HG03108 (cell line): ENCODE measurements around the gene NEFH.
"Not testable (repeated sequence)": the region's sequence is repeated elsewhere in the genome, so short reads cannot be mapped to it uniquely, and the experiment has no call there.

Experiments used
- ATAC-seq: cut with Tn5 transposase; IDR thresholded peaks from one replicate; pipeline ENCODE4 v1.9.1; 2021; ENCODE audit warnings: moderate library complexity; ENCODE audit not compliant: unreplicated experiment

Gene NEFH

GRCh38 chr22:29489127-29489780 lies 9.2 kb downstream of the NEFH start:
- ATAC-seq = not testable (repeated sequence)

DNA sequence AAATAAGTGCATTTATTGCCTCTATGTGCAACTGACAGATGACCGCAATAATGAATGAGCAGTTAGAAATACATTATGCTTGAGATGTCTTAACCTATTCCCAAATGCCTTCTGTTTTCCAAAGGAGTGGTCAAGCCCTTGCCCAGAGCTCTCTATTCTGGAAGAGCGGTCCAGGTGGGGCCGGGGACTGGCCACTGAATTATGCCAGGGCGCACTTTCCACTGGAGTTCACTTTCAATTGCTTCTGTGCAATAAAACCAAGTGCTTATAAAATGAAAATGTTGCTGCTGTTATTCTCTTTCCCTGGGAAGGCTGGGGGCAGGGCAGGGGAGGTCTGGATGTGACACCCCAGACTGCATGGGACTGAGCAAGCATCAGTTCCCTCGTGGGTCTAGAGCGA lies 11.0 kb downstream of the NEFH start:
- ATAC-seq = no peak

GRCh38 chr22:29493636-29494035 lies 13.6 kb downstream of the NEFH start:
- ATAC-seq = no peak

GRCh38 chr22:29499852-29500251 lies 19.8 kb downstream of the NEFH start:
- no peak for ATAC-seq

DNA sequence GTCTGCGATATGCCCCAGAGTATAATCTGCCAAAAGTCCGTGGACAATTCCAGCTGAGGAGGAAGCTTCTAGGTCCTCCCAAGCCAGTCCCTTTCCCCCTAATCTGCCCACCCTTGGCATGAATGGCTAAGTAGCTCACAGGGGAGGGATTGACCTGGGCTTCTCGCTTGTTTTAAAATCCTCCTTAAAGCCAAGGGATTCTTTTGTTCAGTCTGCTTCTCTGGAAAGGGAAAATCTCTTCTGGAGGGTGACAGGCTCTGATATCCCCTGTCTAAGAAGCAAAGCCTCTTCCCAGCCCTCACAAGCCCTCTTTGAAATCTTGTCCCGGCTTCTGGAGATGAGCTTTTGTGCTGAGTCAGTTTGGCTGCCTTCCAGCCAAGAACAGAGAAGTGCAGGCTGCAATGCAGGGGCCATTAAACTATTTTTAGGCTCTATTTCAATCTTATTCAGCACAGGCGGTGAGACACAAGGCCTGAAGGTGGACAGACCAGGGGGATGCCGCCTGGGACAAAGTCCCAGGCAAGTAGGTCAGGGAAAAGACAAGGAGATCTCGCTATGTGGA lies 23.9 kb downstream of the NEFH start:
- ATAC-seq = no peak

GRCh38 chr22:29509298-29509697 lies 29.3 kb downstream of the NEFH start:
- ATAC-seq = no peak

DNA sequence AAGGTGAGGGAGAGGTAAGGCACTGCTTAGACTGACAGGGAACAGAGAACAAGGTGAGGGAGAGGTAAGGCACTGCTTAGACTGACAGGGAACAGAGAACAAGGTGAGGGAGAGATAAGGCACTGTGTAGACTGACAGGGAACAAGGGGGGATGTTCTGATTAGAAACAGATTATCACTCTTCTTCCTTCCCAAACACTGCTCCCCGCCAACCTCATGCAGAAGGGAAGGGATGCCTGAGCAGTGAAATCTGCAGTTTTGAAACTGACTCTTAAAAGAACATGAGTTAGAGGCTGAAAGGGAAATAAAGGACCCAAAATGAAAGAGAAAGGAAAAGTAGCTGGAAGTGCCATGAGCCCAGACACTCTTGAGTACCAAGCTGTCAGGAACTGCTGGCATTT lies 29.8 kb downstream of the NEFH start:
- no peak for ATAC-seq

DNA sequence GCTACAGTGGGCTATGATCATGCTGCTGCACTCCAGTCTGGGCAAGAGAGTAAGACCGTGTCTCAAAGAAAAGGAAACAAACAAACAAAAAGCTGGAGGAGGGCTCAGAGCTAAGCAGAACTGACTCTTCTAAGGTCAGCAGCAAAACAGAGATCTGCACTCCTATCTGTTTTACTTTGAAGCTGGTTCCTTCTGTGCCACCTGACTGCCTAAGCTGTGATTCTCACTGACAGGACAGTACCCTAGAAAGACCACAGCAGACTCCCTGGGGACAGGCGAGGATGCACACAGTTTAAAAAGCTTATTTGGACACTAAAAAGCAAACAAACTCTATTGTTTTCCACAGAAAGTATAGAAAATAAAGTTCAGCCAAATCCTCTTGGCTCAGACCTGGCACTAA lies 30.5 kb downstream of the NEFH start:
- ATAC-seq = no peak

DNA sequence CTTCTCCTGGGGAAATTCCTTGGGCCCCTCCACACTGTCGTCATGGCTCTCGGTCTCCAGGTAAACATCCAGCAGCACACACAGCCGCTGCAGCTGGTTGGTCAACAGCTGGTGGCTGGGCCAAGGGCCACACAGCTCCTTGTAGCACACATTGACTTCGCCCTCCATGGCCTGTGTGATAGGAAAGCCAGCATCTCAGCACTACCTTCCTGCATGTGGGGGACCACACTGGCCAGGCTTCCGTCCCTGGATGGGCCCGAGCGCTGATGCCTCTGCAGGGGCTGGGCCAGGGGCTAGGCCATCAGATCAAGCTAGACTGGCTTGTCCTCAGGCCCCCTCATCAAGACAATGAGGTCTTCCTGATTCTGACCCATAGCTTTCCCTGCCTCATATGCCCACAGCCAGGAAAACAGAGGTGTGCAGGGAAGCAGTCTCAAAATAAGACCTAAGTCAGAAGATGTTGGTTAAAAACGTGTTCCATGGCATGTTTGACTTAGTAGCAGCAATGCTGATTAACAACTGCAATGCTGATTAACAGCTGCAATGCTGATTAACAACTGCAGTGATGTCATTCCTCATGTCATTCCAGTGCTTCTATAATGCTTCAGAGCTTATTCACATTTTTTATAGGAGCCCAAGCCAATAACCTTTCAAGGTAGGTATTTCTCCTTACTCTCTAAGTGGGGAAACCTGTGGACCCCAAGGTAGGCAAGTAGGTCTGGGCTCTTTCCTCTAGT lies 31.3 kb downstream of the NEFH start:
- no peak for ATAC-seq

GRCh38 chr22:29512031-29512430 lies 32.0 kb downstream of the NEFH start:
- ATAC-seq = no peak

DNA sequence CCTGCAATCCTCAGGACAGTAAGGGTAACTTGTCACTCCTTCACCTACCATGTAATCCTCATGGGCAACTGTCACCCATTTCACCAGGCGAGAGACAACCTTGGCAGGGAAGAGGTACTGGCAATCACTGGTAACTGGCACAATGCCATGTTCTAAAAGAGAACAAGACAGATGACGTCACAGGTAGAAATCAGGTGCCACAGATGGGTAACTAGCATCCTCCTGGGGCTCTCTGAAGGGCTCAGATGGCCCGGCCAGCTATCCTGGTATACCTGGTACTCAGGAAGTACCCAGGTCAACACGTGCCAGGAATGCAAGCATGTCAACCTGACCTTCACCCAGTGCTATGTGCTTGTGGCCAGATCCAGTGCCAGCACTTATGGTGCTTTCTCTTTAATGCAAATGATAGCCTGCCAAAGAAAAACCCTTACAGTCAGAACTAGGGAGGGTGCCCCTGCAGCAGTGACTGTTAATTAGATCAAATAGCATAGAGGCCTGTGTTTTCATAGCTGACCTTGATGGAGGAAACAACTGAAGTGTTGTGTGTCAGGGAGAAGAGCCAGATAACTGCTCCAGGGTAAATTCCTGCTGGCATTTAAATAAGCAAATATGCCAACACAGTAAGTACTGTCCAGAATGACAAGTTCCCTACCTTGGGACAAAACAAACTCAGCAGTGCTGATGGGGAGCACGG lies 37.3 kb downstream of the NEFH start:
- ATAC-seq = no peak

DNA sequence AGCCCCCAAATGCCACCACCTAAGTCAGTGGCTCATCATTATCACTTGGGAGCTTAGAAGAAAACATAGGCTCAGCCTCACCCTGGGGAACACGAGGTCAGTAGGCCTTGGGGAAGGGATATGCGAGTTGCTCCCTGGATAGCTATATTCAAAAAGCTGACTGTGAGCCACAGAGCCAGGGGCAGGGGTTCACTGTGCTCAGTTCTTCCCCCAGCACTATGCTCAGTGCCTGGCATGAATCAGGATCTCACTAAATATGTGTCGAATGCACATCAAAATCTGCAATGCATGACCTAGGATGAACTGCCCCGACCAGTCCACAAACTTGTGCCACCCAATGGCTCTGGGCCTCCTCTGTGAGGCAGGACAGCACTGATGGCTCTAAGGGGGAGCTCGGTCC lies 38.4 kb downstream of the NEFH start:
- no peak for ATAC-seq

GRCh38 chr22:29519996-29520395 lies 40.0 kb downstream of the NEFH start:
- no peak for ATAC-seq

DNA sequence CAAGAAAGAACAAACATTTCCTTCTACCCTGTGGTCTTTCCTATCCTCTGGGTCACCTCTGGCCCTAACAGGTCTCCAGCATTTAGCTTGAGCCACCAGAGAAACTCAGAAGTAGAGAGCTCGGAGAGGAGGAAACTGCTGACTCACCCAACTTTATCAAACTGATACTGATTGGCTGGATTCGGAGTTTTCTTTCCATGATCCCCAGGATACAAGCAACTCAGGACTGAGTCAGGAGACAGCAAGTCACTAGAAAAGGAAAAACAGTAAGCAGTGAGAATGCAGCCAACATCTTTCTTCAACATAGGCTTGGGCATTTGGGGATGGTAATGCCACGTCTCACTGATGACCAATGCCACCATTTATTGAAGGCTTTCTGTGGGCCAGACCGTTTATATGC lies 40.8 kb downstream of the NEFH start:
- no peak for ATAC-seq

- ATAC-seq = no peak
Observed at GRCh38 chr22:29521526-29521925, 41.5 kb downstream of the NEFH start.

DNA sequence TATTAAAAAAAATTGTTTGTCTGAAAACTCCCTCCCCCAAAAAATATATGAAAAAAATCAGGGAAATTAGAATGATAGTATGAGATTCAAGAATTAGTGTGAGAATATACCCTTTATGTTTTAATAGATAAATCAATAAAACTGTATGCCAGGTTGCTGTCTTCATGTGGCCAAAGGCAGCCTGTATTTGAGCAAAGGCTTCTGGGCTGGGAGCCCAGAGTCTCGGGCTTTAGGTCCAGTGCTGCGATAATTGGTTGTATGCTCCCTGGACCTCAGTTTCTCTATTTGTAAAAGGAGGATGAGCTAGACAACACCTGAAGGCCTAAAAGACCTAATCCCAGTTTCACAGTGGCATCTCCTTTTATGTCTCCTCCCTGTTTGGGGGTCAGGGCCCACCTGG lies 43.7 kb downstream of the NEFH start:
- ATAC-seq = no peak

- no peak for ATAC-seq
Observed at GRCh38 chr22:29524442-29525191, 44.6 kb downstream of the NEFH start.

GRCh38 chr22:29528144-29528543 lies 48.1 kb downstream of the NEFH start:
- ATAC-seq = no peak

DNA sequence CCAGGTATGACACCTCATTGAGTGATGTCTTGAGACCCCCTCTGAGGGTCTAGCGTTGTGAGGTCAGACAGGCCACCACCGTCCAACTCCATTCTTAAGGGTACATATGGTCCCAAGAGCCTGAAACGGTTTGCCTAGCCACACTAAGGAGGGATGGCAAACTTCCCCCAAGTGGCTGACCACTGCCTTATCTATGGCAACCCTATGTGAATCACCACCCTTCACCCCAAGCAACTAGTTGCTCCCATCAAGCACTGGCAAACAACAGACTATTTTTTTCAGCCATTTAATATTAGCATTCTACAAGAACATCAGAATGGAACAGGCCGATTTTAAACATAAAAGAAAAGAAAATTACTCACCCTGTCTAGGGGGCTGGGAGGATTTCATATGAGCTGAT lies 50.7 kb downstream of the NEFH start:
- ATAC-seq = no peak

DNA sequence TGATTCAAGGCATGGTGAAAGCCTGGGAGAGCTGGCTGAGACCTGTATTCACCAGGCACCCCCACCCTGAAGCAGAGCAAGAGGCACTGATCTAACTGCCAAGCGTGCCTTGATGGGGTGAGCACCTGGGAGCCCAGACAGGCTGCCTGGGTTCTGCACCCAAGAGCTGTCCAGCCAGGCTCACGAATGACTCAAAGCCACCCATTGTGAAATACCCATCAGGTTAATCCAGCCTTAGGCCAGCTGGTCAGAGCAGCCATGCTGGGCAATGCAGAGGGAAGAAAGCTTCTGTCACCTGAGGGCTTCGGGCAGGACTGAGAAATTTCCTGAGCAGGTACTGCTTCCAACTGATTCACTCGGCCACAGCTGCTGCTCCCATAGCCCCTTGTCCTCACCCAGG lies 51.4 kb downstream of the NEFH start:
- no peak for ATAC-seq

GRCh38 chr22:29536411-29536810 lies 56.4 kb downstream of the NEFH start:
- no peak for ATAC-seq
